HCT116 (cell line): Measurements from ENCODE around the gene ZNRF4. TPM values are rescaled to one million over a fixed set of nuclear protein-coding genes. Genes with fewer than 3 reads are reported as not detected.

Experiments
- ATAC-seq: fragments of 200-7000 bp; cut with Tn5 transposase; 2 replicates; pipeline ENCODE4 v1.9.1; 2020; ENCODE audit warnings: mild to moderate bottlenecking, moderate library complexity
- BruUV-seq: library from RNA; stranded (reverse); fragments of 400-500 nt; replicated peaks from 2 replicates; lab custom pipeline; 2021; lab: Mats Ljungman, UMichigan
- CTCF ChIA-PET: fragments of 300-600 bp; sonication (Branson Sonifier 250); formaldehyde crosslinking; loops from one replicate; lab custom pipeline; 2021; ENCODE audit warnings: antibody characterized with exemption; lab: Charles Lee
- POLR2A ChIA-PET: fragments of 300-600, 350-600 bp; sonication (Branson Sonifier 250); formaldehyde crosslinking; loops from one replicate; lab custom pipeline; 2021; ENCODE audit warnings: antibody characterized with exemption; lab: Charles Lee
- RAD21 ChIA-PET, 2 experiments: fragments of 300-600 bp; sonication (Branson Sonifier 250); formaldehyde crosslinking; loops; one replicate each; lab custom pipeline; 2023; ENCODE audit warnings: low total read pairs in 2 of 2; ENCODE audit not compliant: uncharacterized antibody in 2 of 2, unreplicated experiment in 2 of 2, low non-redundant PET in 1 of 2; lab: Charles Lee
- DNase-seq: peaks from one replicate; pipeline ENCODE4 v3.0.0-alpha.2; 2010; ENCODE audit warnings: low read depth, low spot score
- H2AFZ ChIP-seq: fragments of 200-600 bp; shearing (Covaris generic), sonication (generic); 2 replicates; pipeline ENCODE4 v1.6.1; 2017; ENCODE audit warnings: low read depth, mixed run types, mixed read lengths, antibody characterized with exemption, low read length; ENCODE audit not compliant: poor library complexity, severe bottlenecking
- H3K27ac ChIP-seq: 2 replicates; pipeline ENCODE4 v1.5.1; 2012; ENCODE audit warnings: low read depth, low read length
- H3K27me3 ChIP-seq: fragments of 200-600 bp; sonication (generic); 2 replicates; pipeline ENCODE4 v1.6.1; 2016; ENCODE audit warnings: mixed run types, low read length, mixed read lengths; ENCODE audit not compliant: insufficient read depth
- H3K36me3 ChIP-seq, 2 experiments: fragments of 200-500 bp in 1 of 2; fragments of 200-600 bp in 1 of 2; sonication (Bioruptor generic) in 1 of 2; sonication (generic) in 1 of 2; 2 replicates each; pipeline versions ENCODE4 v1.5.1 to v1.6.1; 2014 to 2016; ENCODE audit warnings: low read length in 2 of 2, inconsistent platforms in 1 of 2, mixed read lengths in 1 of 2, mixed run types in 1 of 2; ENCODE audit not compliant: insufficient read depth in 2 of 2, control insufficient read depth in 1 of 2
- H3K4me1 ChIP-seq, 2 experiments: fragments of 200-600 bp in 1 of 2; sonication (generic) in 1 of 2; 2 replicates each; pipeline versions ENCODE4 v1.5.1 to v1.6.1; 2012 to 2017; ENCODE audit warnings: low read length in 2 of 2, inconsistent platforms in 1 of 2, mild to moderate bottlenecking in 1 of 2, mixed read lengths in 1 of 2, mixed run types in 1 of 2, moderate library complexity in 1 of 2; ENCODE audit not compliant: insufficient read depth in 2 of 2, control insufficient read depth in 1 of 2
- H3K4me2 ChIP-seq: fragments of 200-600 bp; sonication (generic); 2 replicates; pipeline ENCODE4 v1.6.1; 2017; ENCODE audit warnings: mixed run types, low read length, mixed read lengths
- H3K4me3 ChIP-seq, 2 experiments: fragments of 200-600 bp in 1 of 2; sonication (generic) in 1 of 2; replicated peaks in 1 of 2; 2 replicates each; pipeline ENCODE4 v1.5.1; 2011 to 2016; ENCODE audit warnings: low read length in 2 of 2, control low read depth in 1 of 2, low read depth in 1 of 2, mild to moderate bottlenecking in 1 of 2, mixed read lengths in 1 of 2, mixed run types in 1 of 2
- H3K79me2 ChIP-seq: fragments of 200-600 bp; sonication (generic); 2 replicates; pipeline ENCODE4 v1.6.1; 2017; ENCODE audit warnings: mild to moderate bottlenecking, mixed run types, low read length, moderate library complexity, mixed read lengths; ENCODE audit not compliant: insufficient read depth
- H3K9ac ChIP-seq: fragments of 200-600 bp; sonication (generic); 2 replicates; pipeline ENCODE4 v1.6.1; 2016; ENCODE audit warnings: low read length, mixed read lengths
- H3K9me2 ChIP-seq: fragments of 200-600 bp; sonication (generic), shearing (Covaris generic); 2 replicates; pipeline ENCODE4 v1.6.1; 2017; ENCODE audit warnings: mixed run types, mild to moderate bottlenecking, moderate library complexity; ENCODE audit not compliant: insufficient read depth
- H3K9me3 ChIP-seq, 2 experiments: fragments of 200-500 bp in 1 of 2; fragments of 200-600 bp in 1 of 2; sonication (Bioruptor generic) in 1 of 2; sonication (generic) in 1 of 2; 2 replicates each; pipeline ENCODE4 v1.6.1; 2014 to 2017; ENCODE audit warnings: low read length in 2 of 2, mixed read lengths in 2 of 2, inconsistent platforms in 1 of 2, low read depth in 1 of 2, mild to moderate bottlenecking in 1 of 2, mixed run types in 1 of 2, moderate library complexity in 1 of 2; ENCODE audit not compliant: control insufficient read depth in 1 of 2, insufficient read depth in 1 of 2
- H4K20me1 ChIP-seq: fragments of 200-600 bp; sonication (generic), shearing (Covaris generic); 2 replicates; pipeline ENCODE4 v1.6.1; 2017; ENCODE audit warnings: mixed run types, mild to moderate bottlenecking, moderate library complexity; ENCODE audit not compliant: insufficient read depth
- EGR1 ChIP-seq: IDR thresholded peaks from 2 replicates; pipeline ENCODE4 v1.6.1; 2012; ENCODE audit warnings: low read depth
- ELF1 ChIP-seq: IDR thresholded peaks from 2 replicates; pipeline ENCODE4 v1.6.1; 2012; ENCODE audit warnings: low read depth, borderline replicate concordance
- EZH2 ChIP-seq: fragments of 200-600 bp; sonication (generic); IDR thresholded peaks from 2 replicates; pipeline ENCODE4 v1.6.1; 2017; ENCODE audit warnings: antibody characterized with exemption, mixed run types
- EZH2phosphoT487 ChIP-seq: fragments of 200-600 bp; IDR thresholded peaks from 2 replicates; pipeline ENCODE4 v1.6.1; 2018; ENCODE audit warnings: antibody characterized with exemption, borderline replicate concordance
- POLR2A ChIP-seq: IDR thresholded peaks from 2 replicates; pipeline ENCODE4 v1.7.0; 2011; ENCODE audit warnings: borderline replicate concordance; ENCODE audit not compliant: insufficient read depth, insufficient read length; ENCODE audit errors: extremely low read depth
- POLR2AphosphoS5 ChIP-seq: IDR thresholded peaks from 2 replicates; pipeline ENCODE4 v1.6.1; 2011; ENCODE audit warnings: mild to moderate bottlenecking, low read depth, low read length, moderate library complexity
- RAD21 ChIP-seq: IDR thresholded peaks from 2 replicates; pipeline ENCODE4 v1.6.1; 2012; ENCODE audit warnings: low read depth, mild to moderate bottlenecking
- SIN3A ChIP-seq: IDR thresholded peaks from 2 replicates; pipeline ENCODE4 v1.6.1; 2012; ENCODE audit warnings: low read depth
- TCF7L2 ChIP-seq: IDR thresholded peaks from 2 replicates; pipeline ENCODE4 v1.7.0; 2011; ENCODE audit warnings: borderline replicate concordance, inconsistent platforms; ENCODE audit not compliant: insufficient read depth, insufficient read length; ENCODE audit errors: extremely low read depth
- YY1 ChIP-seq: IDR thresholded peaks from 2 replicates; pipeline ENCODE4 v1.6.1; 2011; ENCODE audit warnings: low read length, low read depth, moderate library complexity, mild to moderate bottlenecking; ENCODE audit not compliant: insufficient replicate concordance; ENCODE audit errors: extremely low read depth
- ZFX ChIP-seq: fragments of 450-650 bp; IDR thresholded peaks from 2 replicates; pipeline ENCODE4 v1.6.1; 2017
- ZNF274 ChIP-seq: fragments of 200-500 bp; sonication (Bioruptor generic); IDR thresholded peaks from 2 replicates; pipeline ENCODE4 v1.6.1; 2014; ENCODE audit warnings: mild to moderate bottlenecking, low read depth, low read length, inconsistent platforms
- intact Hi-C: fragments of 100-400 bp; cut with micrococcal nuclease; formaldehyde crosslinking; loops from 2 replicates; pipeline ENCODE4 v1.10.0; 2022
- total RNA-seq: library from RNA; stranded (reverse); gene quantifications from one replicate; pipeline ENCODE4 v1.2.1, GENCODE V29; 2021; ENCODE audit not compliant: unreplicated experiment
- TF ChIP-seq, protein P1 (sequence below): IDR thresholded peaks from 2 replicates; pipeline ENCODE4 v1.6.1; 2011; ENCODE audit warnings: mild to moderate bottlenecking, low read length, moderate library complexity; ENCODE audit not compliant: insufficient replicate concordance; ENCODE audit errors: extremely low read depth
- TF ChIP-seq, protein P2 (sequence below): IDR thresholded peaks from 2 replicates; pipeline ENCODE4 v1.6.1; 2012; ENCODE audit warnings: low read depth
- TF ChIP-seq, protein P3 (sequence below), 3 experiments: fragments of 200-600 bp in 1 of 3; sonication (generic) in 1 of 3; IDR thresholded peaks in 2 of 3; conservative IDR thresholded peaks in 1 of 3; 2 replicates each; pipeline ENCODE4 v1.5.1; 2012 to 2017; ENCODE audit warnings: low read depth in 2 of 3, low read length in 2 of 3, antibody characterized with exemption in 1 of 3, borderline replicate concordance in 1 of 3, control low read depth in 1 of 3, mild to moderate bottlenecking in 1 of 3, mixed read lengths in 1 of 3, mixed run types in 1 of 3, moderate library complexity in 1 of 3; ENCODE audit not compliant: insufficient read depth in 1 of 3
- TF ChIP-seq, protein P4 (sequence below): IDR thresholded peaks from 2 replicates; pipeline ENCODE4 v1.6.1; 2012
- TF ChIP-seq, protein P5 (sequence below): IDR thresholded peaks from 2 replicates; pipeline ENCODE4 v1.6.1; 2012

The ZNRF4 gene
- total RNA-seq, 1 experiment from 2014 or later: not detected

DNA sequence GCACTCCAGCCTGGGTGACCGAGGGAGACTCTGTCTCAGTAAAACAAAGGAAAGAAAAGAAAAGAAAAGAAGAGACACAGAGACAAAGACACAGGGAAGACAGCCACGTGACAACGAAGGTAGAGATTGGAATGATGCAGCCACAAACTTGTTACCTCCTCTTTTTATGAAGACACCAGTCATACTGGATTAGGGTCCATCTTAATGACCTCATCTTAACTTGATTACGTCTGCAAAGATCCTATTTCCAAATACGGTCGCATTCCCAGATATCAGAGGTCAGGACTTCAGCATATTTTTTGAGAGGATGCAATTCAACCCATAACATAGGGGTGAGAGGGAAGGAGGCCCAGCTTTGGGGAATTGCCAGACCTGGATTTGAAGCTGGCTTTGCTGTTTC is 4.1 kb downstream of the ZNRF4 start:
- Histone ChIP-seq H2AFZ (no peak overlapping the region), H3K27me3 (peaks cover 6% of the 10 kb centered on the region; the same call in 1 of the 2 replicates), H3K9ac (no peak overlapping the region), H3K36me3 (no peaks in the 10 kb centered on the region), H3K9me2 (no peaks in the 10 kb centered on the region), H4K20me1 (no peaks in the 10 kb centered on the region), H3K27ac (no peak overlapping the region), H3K9me3 (no peaks in the 10 kb centered on the region), H3K79me2 (no peaks in the 10 kb centered on the region), H3K4me1 (no peaks in the 10 kb centered on the region), H3K4me2 (no peak overlapping the region), H3K4me3 (no peak overlapping the region)
- intact Hi-C loops: no loop called here
- CTCF ChIA-PET: no interaction called here
- POLR2A ChIA-PET: no interaction called here
- BruUV-seq: no TSS peak
- TF ChIP-seq SIN3A (no peak), EZH2 (no peak), RAD21 (no peak), EGR1 (no peak), POLR2AphosphoS5 (no peak), EZH2phosphoT487 (no peak), ZFX (no peak), POLR2A (no peak), TCF7L2 (no peak), ELF1 (no peak), ZNF274 (no peak), YY1 (no peak)
- TF ChIP-seq, protein P1, sequence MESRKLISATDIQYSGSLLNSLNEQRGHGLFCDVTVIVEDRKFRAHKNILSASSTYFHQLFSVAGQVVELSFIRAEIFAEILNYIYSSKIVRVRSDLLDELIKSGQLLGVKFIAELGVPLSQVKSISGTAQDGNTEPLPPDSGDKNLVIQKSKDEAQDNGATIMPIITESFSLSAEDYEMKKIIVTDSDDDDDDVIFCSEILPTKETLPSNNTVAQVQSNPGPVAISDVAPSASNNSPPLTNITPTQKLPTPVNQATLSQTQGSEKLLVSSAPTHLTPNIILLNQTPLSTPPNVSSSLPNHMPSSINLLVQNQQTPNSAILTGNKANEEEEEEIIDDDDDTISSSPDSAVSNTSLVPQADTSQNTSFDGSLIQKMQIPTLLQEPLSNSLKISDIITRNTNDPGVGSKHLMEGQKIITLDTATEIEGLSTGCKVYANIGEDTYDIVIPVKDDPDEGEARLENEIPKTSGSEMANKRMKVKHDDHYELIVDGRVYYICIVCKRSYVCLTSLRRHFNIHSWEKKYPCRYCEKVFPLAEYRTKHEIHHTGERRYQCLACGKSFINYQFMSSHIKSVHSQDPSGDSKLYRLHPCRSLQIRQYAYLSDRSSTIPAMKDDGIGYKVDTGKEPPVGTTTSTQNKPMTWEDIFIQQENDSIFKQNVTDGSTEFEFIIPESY: no peak
- TF ChIP-seq, protein P2, sequence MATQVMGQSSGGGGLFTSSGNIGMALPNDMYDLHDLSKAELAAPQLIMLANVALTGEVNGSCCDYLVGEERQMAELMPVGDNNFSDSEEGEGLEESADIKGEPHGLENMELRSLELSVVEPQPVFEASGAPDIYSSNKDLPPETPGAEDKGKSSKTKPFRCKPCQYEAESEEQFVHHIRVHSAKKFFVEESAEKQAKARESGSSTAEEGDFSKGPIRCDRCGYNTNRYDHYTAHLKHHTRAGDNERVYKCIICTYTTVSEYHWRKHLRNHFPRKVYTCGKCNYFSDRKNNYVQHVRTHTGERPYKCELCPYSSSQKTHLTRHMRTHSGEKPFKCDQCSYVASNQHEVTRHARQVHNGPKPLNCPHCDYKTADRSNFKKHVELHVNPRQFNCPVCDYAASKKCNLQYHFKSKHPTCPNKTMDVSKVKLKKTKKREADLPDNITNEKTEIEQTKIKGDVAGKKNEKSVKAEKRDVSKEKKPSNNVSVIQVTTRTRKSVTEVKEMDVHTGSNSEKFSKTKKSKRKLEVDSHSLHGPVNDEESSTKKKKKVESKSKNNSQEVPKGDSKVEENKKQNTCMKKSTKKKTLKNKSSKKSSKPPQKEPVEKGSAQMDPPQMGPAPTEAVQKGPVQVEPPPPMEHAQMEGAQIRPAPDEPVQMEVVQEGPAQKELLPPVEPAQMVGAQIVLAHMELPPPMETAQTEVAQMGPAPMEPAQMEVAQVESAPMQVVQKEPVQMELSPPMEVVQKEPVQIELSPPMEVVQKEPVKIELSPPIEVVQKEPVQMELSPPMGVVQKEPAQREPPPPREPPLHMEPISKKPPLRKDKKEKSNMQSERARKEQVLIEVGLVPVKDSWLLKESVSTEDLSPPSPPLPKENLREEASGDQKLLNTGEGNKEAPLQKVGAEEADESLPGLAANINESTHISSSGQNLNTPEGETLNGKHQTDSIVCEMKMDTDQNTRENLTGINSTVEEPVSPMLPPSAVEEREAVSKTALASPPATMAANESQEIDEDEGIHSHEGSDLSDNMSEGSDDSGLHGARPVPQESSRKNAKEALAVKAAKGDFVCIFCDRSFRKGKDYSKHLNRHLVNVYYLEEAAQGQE: no peak
- TF ChIP-seq, protein P3, sequence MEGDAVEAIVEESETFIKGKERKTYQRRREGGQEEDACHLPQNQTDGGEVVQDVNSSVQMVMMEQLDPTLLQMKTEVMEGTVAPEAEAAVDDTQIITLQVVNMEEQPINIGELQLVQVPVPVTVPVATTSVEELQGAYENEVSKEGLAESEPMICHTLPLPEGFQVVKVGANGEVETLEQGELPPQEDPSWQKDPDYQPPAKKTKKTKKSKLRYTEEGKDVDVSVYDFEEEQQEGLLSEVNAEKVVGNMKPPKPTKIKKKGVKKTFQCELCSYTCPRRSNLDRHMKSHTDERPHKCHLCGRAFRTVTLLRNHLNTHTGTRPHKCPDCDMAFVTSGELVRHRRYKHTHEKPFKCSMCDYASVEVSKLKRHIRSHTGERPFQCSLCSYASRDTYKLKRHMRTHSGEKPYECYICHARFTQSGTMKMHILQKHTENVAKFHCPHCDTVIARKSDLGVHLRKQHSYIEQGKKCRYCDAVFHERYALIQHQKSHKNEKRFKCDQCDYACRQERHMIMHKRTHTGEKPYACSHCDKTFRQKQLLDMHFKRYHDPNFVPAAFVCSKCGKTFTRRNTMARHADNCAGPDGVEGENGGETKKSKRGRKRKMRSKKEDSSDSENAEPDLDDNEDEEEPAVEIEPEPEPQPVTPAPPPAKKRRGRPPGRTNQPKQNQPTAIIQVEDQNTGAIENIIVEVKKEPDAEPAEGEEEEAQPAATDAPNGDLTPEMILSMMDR (IDR thresholded peaks at IDR 0.05 in 2 of 3, conservative IDR thresholded peaks at IDR 0.05 in 1 of 3; ENCODE audit: borderline replicate concordance in 1 of 3, insufficient read depth in 1 of 3, low read depth in 2 of 3, low read length in 2 of 3): no peak
- TF ChIP-seq, protein P4, sequence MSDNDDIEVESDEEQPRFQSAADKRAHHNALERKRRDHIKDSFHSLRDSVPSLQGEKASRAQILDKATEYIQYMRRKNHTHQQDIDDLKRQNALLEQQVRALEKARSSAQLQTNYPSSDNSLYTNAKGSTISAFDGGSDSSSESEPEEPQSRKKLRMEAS: no peak
- TF ChIP-seq, protein P5, sequence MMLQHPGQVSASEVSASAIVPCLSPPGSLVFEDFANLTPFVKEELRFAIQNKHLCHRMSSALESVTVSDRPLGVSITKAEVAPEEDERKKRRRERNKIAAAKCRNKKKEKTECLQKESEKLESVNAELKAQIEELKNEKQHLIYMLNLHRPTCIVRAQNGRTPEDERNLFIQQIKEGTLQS: no peak
- no peak for DNase-seq
- RAD21 ChIA-PET: no interaction called here
- ATAC-seq: no peak
